GM13976 (cell line): Measurements from ENCODE around the gene RCAN1.
"Not testable (repeated sequence)": the region's sequence is repeated elsewhere in the genome, so short reads cannot be mapped to it uniquely, and the experiment has no call there.

Source experiments
- DNase-seq: peaks from one replicate; pipeline ENCODE4 v3.0.0; 2012; ENCODE audit warnings: low spot score
- CTCF ChIP-seq: IDR thresholded peaks from 2 replicates; pipeline ENCODE4 v1.5.1; 2012; ENCODE audit warnings: borderline replicate concordance, mild to moderate bottlenecking; ENCODE audit not compliant: insufficient read depth; ENCODE audit errors: extremely low read depth, missing control alignments, control extremely low read depth
- in situ Hi-C: fragments of 300-500 bp; cut with MboI; formaldehyde crosslinking; loops from one replicate; pipeline ENCODE4 v1.12.0; 2022; ENCODE audit warnings: low sequenced_read_pairs, mixed read lengths, inconsistent platforms; ENCODE audit not compliant: unreplicated experiment

Gene RCAN1

GRCh38 chr21:34567604-34568155, 47.2 kb downstream of the RCAN1 start:
- TF ChIP-seq CTCF = no peak
- DNase-seq = no peak
- in situ Hi-C loops = no loop called here

GRCh38 chr21:34565238-34565637, 49.7 kb downstream of the RCAN1 start:
- no peak for TF ChIP-seq CTCF
- in situ Hi-C loops = no loop called here
- no peak for DNase-seq

- DNase-seq, in situ Hi-C loops: not testable (repeated sequence)
These were observed 51.5 kb downstream of the RCAN1 start for GRCh38 chr21:34563370-34563769.

GRCh38 chr21:34561806-34562205, 53.1 kb downstream of the RCAN1 start:
- no peak for DNase-seq
- in situ Hi-C loops = no loop called here
- no peak for TF ChIP-seq CTCF

GRCh38 chr21:34560609-34561008, 54.3 kb downstream of the RCAN1 start:
- TF ChIP-seq CTCF = no peak
- in situ Hi-C loops = no loop called here
- DNase-seq = no peak

GRCh38 chr21:34560021-34560420, 54.9 kb downstream of the RCAN1 start:
- in situ Hi-C loops = no loop called here
- no peak for DNase-seq
- TF ChIP-seq CTCF = no peak

GRCh38 chr21:34559089-34559631, 55.8 kb downstream of the RCAN1 start:
- no peak for DNase-seq
- TF ChIP-seq CTCF = no peak
- in situ Hi-C loops = no loop called here
